IMR-90 (cell line): ENCODE results near the gene ZDHHC4. TPM values are rescaled to one million over a fixed set of nuclear protein-coding genes. Genes with fewer than 3 reads are reported as not detected.
A peak's percentile ranks its signal among the peaks of the same experiment; 100 is the strongest.

ENCODE experiments used
- ATAC-seq: fragments of 200-7000 bp; cut with Tn5 transposase; 2 replicates; pipeline ENCODE4 v1.9.1; 2020; ENCODE audit warnings: low read depth, mild to moderate bottlenecking, moderate library complexity
- BruUV-seq: library from RNA; stranded (reverse); fragments of 400-500 nt; replicated peaks from 2 replicates; lab custom pipeline; 2021; lab: Mats Ljungman, UMichigan
- CTCF ChIA-PET: fragments of 300-600 bp; formaldehyde crosslinking; extraction: SDS; loops from one replicate; lab custom pipeline; 2021; ENCODE audit warnings: antibody characterized with exemption; lab: Yijun Ruan, JAX
- POLR2A ChIA-PET: fragments of 300-600 bp; sonication (Branson Sonifier 250); formaldehyde crosslinking; loops from one replicate; lab custom pipeline; 2022; ENCODE audit warnings: antibody characterized with exemption; ENCODE audit not compliant: unreplicated experiment; lab: Charles Lee
- DNase-seq: peaks from one replicate; pipeline ENCODE4 v3.0.0; 2013
- H2AFZ ChIP-seq: replicated peaks from 2 replicates; pipeline ENCODE3; 2013; ENCODE audit warnings: low read length, mild to moderate bottlenecking; ENCODE audit not compliant: poor library complexity
- H2AK5ac ChIP-seq: 2 replicates; pipeline ENCODE4 v1.6.1; 2013; ENCODE audit warnings: low read depth, low read length, inconsistent platforms
- H2AK9ac ChIP-seq: replicated peaks from 2 replicates; pipeline ENCODE3; 2013; ENCODE audit warnings: mild to moderate bottlenecking, low read depth, low read length, moderate library complexity; ENCODE audit not compliant: poor library complexity
- H2BK120ac ChIP-seq: 2 replicates; pipeline ENCODE4 v1.6.1; 2013; ENCODE audit warnings: low read depth, low read length, inconsistent platforms
- H2BK15ac ChIP-seq: 3 replicates; pipeline ENCODE4 v1.6.1; 2013; ENCODE audit warnings: low read depth, low read length, inconsistent platforms
- H2BK20ac ChIP-seq: 2 replicates; pipeline ENCODE4 v1.6.1; 2013; ENCODE audit warnings: low read depth, mild to moderate bottlenecking, inconsistent platforms, low read length, moderate library complexity
- H2BK5ac ChIP-seq: 2 replicates; pipeline ENCODE4 v1.6.1; 2013; ENCODE audit warnings: mild to moderate bottlenecking, low read depth, low read length, inconsistent platforms; ENCODE audit not compliant: poor library complexity, severe bottlenecking
- H3K14ac ChIP-seq: replicated peaks from 2 replicates; pipeline ENCODE4 v1.6.1; 2013; ENCODE audit warnings: low read depth, low read length, inconsistent platforms
- H3K18ac ChIP-seq: 2 replicates; pipeline ENCODE4 v1.6.1; 2013; ENCODE audit warnings: low read depth, low read length, control low read depth
- H3K23ac ChIP-seq: 2 replicates; pipeline ENCODE4 v1.6.1; 2013; ENCODE audit warnings: low read depth, low read length, inconsistent platforms
- H3K27ac ChIP-seq: 2 replicates; pipeline ENCODE4 v1.5.1; 2013; ENCODE audit warnings: mild to moderate bottlenecking, control low read depth, low read length; ENCODE audit not compliant: insufficient read depth
- H3K27me3 ChIP-seq: 2 replicates; pipeline ENCODE4 v1.6.1; 2013; ENCODE audit warnings: low read length; ENCODE audit not compliant: control insufficient read depth, insufficient read depth
- H3K36me3 ChIP-seq: 2 replicates; pipeline ENCODE4 v1.6.1; 2013; ENCODE audit warnings: low read length, mixed read lengths; ENCODE audit not compliant: control insufficient read depth, insufficient read depth
- H3K4ac ChIP-seq: 2 replicates; pipeline ENCODE4 v1.6.1; 2013; ENCODE audit warnings: low read depth, low read length, inconsistent platforms
- H3K4me1 ChIP-seq: 2 replicates; pipeline ENCODE4 v1.6.1; 2013; ENCODE audit warnings: low read length, mixed read lengths; ENCODE audit not compliant: control insufficient read depth, insufficient read depth
- H3K4me2 ChIP-seq: 2 replicates; pipeline ENCODE4 v1.6.1; 2013; ENCODE audit warnings: low read depth, mild to moderate bottlenecking, control low read depth, low read length, moderate library complexity
- H3K4me3 ChIP-seq: 2 replicates; pipeline ENCODE4 v1.5.1; 2013; ENCODE audit warnings: low read depth, mild to moderate bottlenecking, control low read depth, low read length, moderate library complexity; ENCODE audit not compliant: insufficient read depth
- H3K56ac ChIP-seq: 2 replicates; pipeline ENCODE4 v1.6.1; 2013; ENCODE audit warnings: low read length, inconsistent platforms; ENCODE audit not compliant: insufficient read depth; ENCODE audit errors: extremely low read depth
- H3K79me1 ChIP-seq, 2 experiments: 2 replicates each; pipeline ENCODE4 v1.6.1; 2013; ENCODE audit warnings: low read length in 2 of 2, inconsistent platforms in 1 of 2, low read depth in 1 of 2
- H3K9ac ChIP-seq: 2 replicates; pipeline ENCODE4 v1.6.1; 2013; ENCODE audit warnings: low read depth, low read length, control low read depth
- H3K9me1 ChIP-seq: 2 replicates; pipeline ENCODE4 v1.6.1; 2013; ENCODE audit warnings: low read length, inconsistent platforms; ENCODE audit not compliant: insufficient read depth
- H3K9me3 ChIP-seq: 2 replicates; pipeline ENCODE4 v1.6.1; 2013; ENCODE audit warnings: low read length; ENCODE audit not compliant: control insufficient read depth, insufficient read depth
- H4K20me1 ChIP-seq: 2 replicates; pipeline ENCODE4 v1.6.1; 2013; ENCODE audit warnings: low read length, inconsistent platforms; ENCODE audit not compliant: insufficient read depth
- H4K5ac ChIP-seq: 2 replicates; pipeline ENCODE4 v1.6.1; 2013; ENCODE audit warnings: mild to moderate bottlenecking, low read depth, low read length, control low read depth
- H4K8ac ChIP-seq, 2 experiments: 2 replicates each; pipeline ENCODE4 v1.6.1; 2013; ENCODE audit warnings: low read depth in 2 of 2, low read length in 2 of 2, control low read depth in 1 of 2, inconsistent platforms in 1 of 2
- H4K91ac ChIP-seq: 2 replicates; pipeline ENCODE4 v1.6.1; 2013; ENCODE audit warnings: low read depth, low read length, inconsistent platforms; ENCODE audit not compliant: insufficient read depth
- CEBPB ChIP-seq: IDR thresholded peaks from 2 replicates; pipeline ENCODE4 v1.6.1; 2012; ENCODE audit warnings: low read depth, low read length, improper control_type of control experiment
- FOS ChIP-seq: fragments of 150-350 bp; IDR thresholded peaks from 2 replicates; pipeline ENCODE4 v1.6.1; 2016; ENCODE audit warnings: low read depth, low read length
- RCOR1 ChIP-seq: IDR thresholded peaks from 2 replicates; pipeline ENCODE4 v1.6.1; 2012; ENCODE audit warnings: mild to moderate bottlenecking, low read length, improper control_type of control experiment; ENCODE audit not compliant: insufficient replicate concordance
- WGBS, 2 experiments: methylation state at CpG; one replicate each; pipeline versions ENCODE4 v1.1.5 to v1.1.7; 2013; ENCODE audit warnings: missing lambda C conversion rate in 2 of 2; ENCODE audit not compliant: insufficient read length in 1 of 2; ENCODE audit errors: extremely low coverage in 2 of 2; 5-methylcytosine and 5-hydroxymethylcytosine counted together
- dilution Hi-C: fragments of 300-500 bp; cut with HindIII; formaldehyde crosslinking; loops from one replicate; pipeline ENCODE4 v1.14.3; 2018; ENCODE audit warnings: low sequenced_read_pairs; ENCODE audit not compliant: unreplicated experiment
- in situ Hi-C: fragments of 300-500 bp; cut with MboI; formaldehyde crosslinking; loops from 3 replicates; pipeline ENCODE4 v1.14.3; 2019; ENCODE audit warnings: low sequenced_read_pairs, inconsistent platforms, mixed read lengths
- intact Hi-C: fragments of 100-400 bp; cut with micrococcal nuclease; formaldehyde crosslinking; loops from 2 replicates; pipeline ENCODE4 v1.10.0; 2022
- polyA plus RNA-seq, 3 experiments: library from polyadenylated mRNA; depleted of rRNA; stranded (reverse); fragments of >200 nt; gene quantifications; 2 replicates each; pipeline ENCODE4 v1.2.3, GENCODE V29; 2012; ENCODE audit warnings: low replicate concordance in 1 of 3
- total RNA-seq: library from RNA; depleted of rRNA; stranded (reverse); fragments of >200 nt; gene quantifications from 2 replicates; pipeline ENCODE4 v1.2.3, GENCODE V29; 2012

The ZDHHC4 gene
- total and polyA plus RNA-seq, 2 of the 4 experiments (the other 2 are of a cell fraction) = 43.9 to 58.3 TPM

GRCh38 chr7:6616854-6617643 lies 39.8 kb downstream of the ZDHHC4 start:
- H2BK15ac ChIP-seq = no peak overlapping the region
- ATAC-seq (no peak), DNase-seq (no peak)
- dilution Hi-C loops (no loop called here), in situ Hi-C loops (no loop called here), intact Hi-C loops (no loop called here)
- no peaks in the 10 kb centered on the region for H3K79me1 ChIP-seq
- no peak for TF ChIP-seq FOS
- TF ChIP-seq CEBPB = no peak
- TF ChIP-seq RCOR1 = no peak
- no peak overlapping the region for H3K23ac ChIP-seq
- H2AFZ ChIP-seq = no peak overlapping the region
- no peak overlapping the region for H3K56ac ChIP-seq
- no peak overlapping the region for H3K27ac ChIP-seq
- H3K36me3 ChIP-seq = peaks cover 7% of the 10 kb centered on the region
- CTCF ChIA-PET = no interaction called here
- 100% methylated on average over 5 of the region's 20 CpGs; no CpG with 5 or more reads in 1 of the 2 experiments for whole genome bisulfite sequencing, 2 experiments
- H4K8ac ChIP-seq = no peak overlapping the region
- no peaks in the 10 kb centered on the region for H3K9me3 ChIP-seq
- H2BK120ac ChIP-seq = no peak overlapping the region
- no peak overlapping the region for H2BK20ac ChIP-seq
- no peaks in the 10 kb centered on the region for H3K9me1 ChIP-seq
- H3K4me2 ChIP-seq = no peak overlapping the region
- H4K20me1 ChIP-seq = no peaks in the 10 kb centered on the region
- H3K18ac ChIP-seq = no peak overlapping the region
- H3K4me1 ChIP-seq = peaks cover 3% of the 10 kb centered on the region; the same call in 1 of the 2 replicates
- POLR2A ChIA-PET = no interaction called here
- no peak overlapping the region for H3K9ac ChIP-seq
- peak overlapping the region; percentile 9 for H2AK9ac ChIP-seq
- H3K14ac ChIP-seq = no peak overlapping the region
- BruUV-seq = no TSS peak
- no peak overlapping the region for H3K4ac ChIP-seq
- H2AK5ac ChIP-seq = no peak overlapping the region
- no peak overlapping the region for H3K4me3 ChIP-seq
- H4K5ac ChIP-seq = no peak overlapping the region
- H3K27me3 ChIP-seq = peaks cover 6% of the 10 kb centered on the region; the same call in 1 of the 2 replicates
- H4K91ac ChIP-seq = no peak overlapping the region
- H2BK5ac ChIP-seq = no peak overlapping the region
